ENCODE results near the gene RAD51.

The RAD51 gene

GRCh38 chr15:40750885-40751284, 55.9 kb downstream of the RAD51 start:
- H2AFZ ChIP-seq (ENCODE audit: low read length), result no peak overlapping the region
- TF ChIP-seq EZH2phosphoT487 (IDR thresholded peaks at IDR 0.05; ENCODE audit: borderline replicate concordance) (no peak), CTCF (conservative IDR thresholded peaks at IDR 0.05; ENCODE audit: low read length) (no peak)
- no peaks in the 10 kb centered on the region for H3F3A ChIP-seq (ENCODE audit: low read depth)
- H3K4me3 ChIP-seq (ENCODE audit: low read length, poor library complexity, severe bottlenecking), result no peak overlapping the region
- H3K36me3 ChIP-seq (ENCODE audit: insufficient read depth, low read length), result peaks cover 5% of the 10 kb centered on the region; the same call in 1 of the 2 replicates
- H3K9ac ChIP-seq (ENCODE audit: low read depth, low read length, poor library complexity, severe bottlenecking), result no peak overlapping the region
- H3K27me3 ChIP-seq (ENCODE audit: insufficient read depth, low read length, poor library complexity, severe bottlenecking), result no peaks in the 10 kb centered on the region
- no peaks in the 10 kb centered on the region for H3K9me2 ChIP-seq (replicated peaks; ENCODE audit: low read depth, low read length)
- H3K9me3 ChIP-seq (ENCODE audit: insufficient read depth, low read depth, low read length), result no peaks in the 10 kb centered on the region
- H3K79me2 ChIP-seq (ENCODE audit: insufficient read depth, low read length), result peaks cover 36% of the 10 kb centered on the region
- peaks cover 27% of the 10 kb centered on the region for H3K4me1 ChIP-seq (ENCODE audit: insufficient read depth, low read length, poor library complexity, severe bottlenecking)
- peaks cover 3% of the 10 kb centered on the region for H4K20me1 ChIP-seq (ENCODE audit: insufficient read depth, low read length, poor library complexity, severe bottlenecking)
- H3K4me2 ChIP-seq (ENCODE audit: low read depth, low read length, poor library complexity, severe bottlenecking), result no peak overlapping the region

GRCh38 chr15:40751745-40752144, 56.8 kb downstream of the RAD51 start:
- no peaks in the 10 kb centered on the region for H3K27me3 ChIP-seq (ENCODE audit: insufficient read depth, low read length, poor library complexity, severe bottlenecking)
- H4K20me1 ChIP-seq (ENCODE audit: insufficient read depth, low read length, poor library complexity, severe bottlenecking), result peaks cover 3% of the 10 kb centered on the region
- peaks cover 36% of the 10 kb centered on the region for H3K79me2 ChIP-seq (ENCODE audit: insufficient read depth, low read length)
- no peak for TF ChIP-seq CTCF (conservative IDR thresholded peaks at IDR 0.05; ENCODE audit: low read length)
- TF ChIP-seq EZH2phosphoT487 (IDR thresholded peaks at IDR 0.05; ENCODE audit: borderline replicate concordance), result no peak
- H3K9me2 ChIP-seq (replicated peaks; ENCODE audit: low read depth, low read length), result no peaks in the 10 kb centered on the region
- peaks cover under 1% of the 10 kb centered on the region; the same call in 1 of the 2 replicates for H3F3A ChIP-seq (ENCODE audit: low read depth)
- peak overlapping the region; percentile 96 for H3K9ac ChIP-seq (ENCODE audit: low read depth, low read length, poor library complexity, severe bottlenecking)
- H3K4me1 ChIP-seq (ENCODE audit: insufficient read depth, low read length, poor library complexity, severe bottlenecking), result peaks cover 33% of the 10 kb centered on the region
- H2AFZ ChIP-seq (ENCODE audit: low read length), result no peak overlapping the region
- peaks cover 5% of the 10 kb centered on the region; the same call in 1 of the 2 replicates for H3K36me3 ChIP-seq (ENCODE audit: insufficient read depth, low read length)
- H3K9me3 ChIP-seq (ENCODE audit: insufficient read depth, low read depth, low read length), result no peaks in the 10 kb centered on the region
- peak overlapping the region; percentile 92 for H3K4me2 ChIP-seq (ENCODE audit: low read depth, low read length, poor library complexity, severe bottlenecking)
- no peak overlapping the region for H3K4me3 ChIP-seq (ENCODE audit: low read length, poor library complexity, severe bottlenecking)

- TF ChIP-seq EZH2phosphoT487 (IDR thresholded peaks at IDR 0.05; ENCODE audit: borderline replicate concordance) (no peak), CTCF (conservative IDR thresholded peaks at IDR 0.05; ENCODE audit: low read length) (no peak)
- H2AFZ ChIP-seq (ENCODE audit: low read length), result peak overlapping the region; percentile 91
- H3K9me3 ChIP-seq (ENCODE audit: insufficient read depth, low read depth, low read length), result no peaks in the 10 kb centered on the region
- H3K9ac ChIP-seq (ENCODE audit: low read depth, low read length, poor library complexity, severe bottlenecking), result peak overlapping the region; percentile 96
- peaks cover 5% of the 10 kb centered on the region; the same call in 1 of the 2 replicates for H3K36me3 ChIP-seq (ENCODE audit: insufficient read depth, low read length)
- H3K4me2 ChIP-seq (ENCODE audit: low read depth, low read length, poor library complexity, severe bottlenecking), result peak overlapping the region; percentile 92
- peaks cover 3% of the 10 kb centered on the region; the same call in 1 of the 2 replicates for H3F3A ChIP-seq (ENCODE audit: low read depth)
- peak overlapping the region; percentile 98 for H3K4me3 ChIP-seq (ENCODE audit: low read length, poor library complexity, severe bottlenecking)
- H4K20me1 ChIP-seq (ENCODE audit: insufficient read depth, low read length, poor library complexity, severe bottlenecking), result peaks cover 3% of the 10 kb centered on the region
- H3K9me2 ChIP-seq (replicated peaks; ENCODE audit: low read depth, low read length), result no peaks in the 10 kb centered on the region
- H3K4me1 ChIP-seq (ENCODE audit: insufficient read depth, low read length, poor library complexity, severe bottlenecking), result peaks cover 36% of the 10 kb centered on the region
- peaks cover 36% of the 10 kb centered on the region for H3K79me2 ChIP-seq (ENCODE audit: insufficient read depth, low read length)
- H3K27me3 ChIP-seq (ENCODE audit: insufficient read depth, low read length, poor library complexity, severe bottlenecking), result no peaks in the 10 kb centered on the region
These were observed 59.6 kb downstream of the RAD51 start for GRCh38 chr15:40754574-40754882.

Data from Loucy (cell line).